DND-41 (cell line): ENCODE results near the gene LURAP1L.

Experiments
- ATAC-seq: fragments of 200-7000 bp; cut with Tn5 transposase; 3 replicates; pipeline ENCODE4 v1.9.1; 2021; ENCODE audit warnings: low read depth; ENCODE audit not compliant: insufficient read depth
- DNase-seq: peaks from one replicate; pipeline ENCODE4 v3.0.0-alpha.2; 2020
- H2AFZ ChIP-seq: 2 replicates; pipeline ENCODE4 v1.6.0; 2012; ENCODE audit warnings: low read depth, low read length
- H3K27ac ChIP-seq: 2 replicates; pipeline ENCODE4 v1.5.1; 2012; ENCODE audit warnings: low read length, inconsistent platforms
- H3K27me3 ChIP-seq: fragments of 200-600 bp; sonication (generic); 2 replicates; pipeline ENCODE4 v1.6.0; 2012; ENCODE audit warnings: low read length, mild to moderate bottlenecking, inconsistent platforms; ENCODE audit not compliant: insufficient read depth, poor library complexity
- H3K36me3 ChIP-seq: 2 replicates; pipeline ENCODE4 v1.5.1; 2012; ENCODE audit warnings: low read length, inconsistent platforms; ENCODE audit not compliant: insufficient read depth
- H3K4me1 ChIP-seq: 2 replicates; pipeline ENCODE4 v1.5.1; 2012; ENCODE audit warnings: mild to moderate bottlenecking, low read length; ENCODE audit not compliant: insufficient read depth
- H3K4me2 ChIP-seq: 2 replicates; pipeline ENCODE4 v1.6.0; 2012; ENCODE audit warnings: mild to moderate bottlenecking, moderate library complexity, low read length, inconsistent platforms; ENCODE audit not compliant: insufficient read depth
- H3K4me3 ChIP-seq, 2 experiments: fragments of 200-600 bp in 1 of 2; shearing (Covaris generic) in 1 of 2; 2 replicates each; pipeline ENCODE4 v1.5.1; 2012 to 2016; ENCODE audit warnings: inconsistent platforms in 2 of 2, low read length in 2 of 2, mild to moderate bottlenecking in 2 of 2, low read depth in 1 of 2, moderate library complexity in 1 of 2
- H3K79me2 ChIP-seq: 2 replicates; pipeline ENCODE4 v1.6.0; 2012; ENCODE audit warnings: low read length, inconsistent platforms; ENCODE audit not compliant: insufficient read depth
- H3K9ac ChIP-seq: 2 replicates; pipeline ENCODE4 v1.6.0; 2012; ENCODE audit warnings: low read depth, mild to moderate bottlenecking, inconsistent platforms, low read length, moderate library complexity
- H3K9me3 ChIP-seq: 2 replicates; pipeline ENCODE4 v1.5.1; 2012; ENCODE audit warnings: low read length, moderate library complexity, mild to moderate bottlenecking, inconsistent platforms; ENCODE audit not compliant: insufficient read depth, severe bottlenecking
- H4K20me1 ChIP-seq: 2 replicates; pipeline ENCODE4 v1.6.0; 2012; ENCODE audit warnings: low read length; ENCODE audit not compliant: insufficient read depth
- CTCF ChIP-seq: IDR thresholded peaks from 2 replicates; pipeline ENCODE4 v1.5.1; 2012; ENCODE audit warnings: borderline replicate concordance, low read length, moderate library complexity, mild to moderate bottlenecking; ENCODE audit not compliant: poor library complexity, severe bottlenecking; ENCODE audit errors: extremely low read depth
- EZH2 ChIP-seq: IDR thresholded peaks from 3 replicates; pipeline ENCODE4 v1.6.1; 2012; ENCODE audit warnings: borderline replicate concordance, low read depth, mild to moderate bottlenecking, moderate library complexity, low read length, inconsistent platforms; ENCODE audit not compliant: severe bottlenecking

Gene LURAP1L

GRCh38 chr9:12785941-12786340, 11.1 kb downstream of the LURAP1L start:
- no peaks in the 10 kb centered on the region for H4K20me1 ChIP-seq
- H3K79me2 ChIP-seq: no peaks in the 10 kb centered on the region
- H3K27ac ChIP-seq: no peak overlapping the region
- ATAC-seq: no peak
- no peak overlapping the region for H3K4me2 ChIP-seq
- H3K27me3 ChIP-seq: no peaks in the 10 kb centered on the region
- TF ChIP-seq EZH2 (no peak), CTCF (no peak)
- no peak for DNase-seq
- no peaks in the 10 kb centered on the region for H3K9me3 ChIP-seq
- no peak overlapping the region for H3K4me3 ChIP-seq
- no peak overlapping the region for H3K9ac ChIP-seq
- H3K4me1 ChIP-seq: no peaks in the 10 kb centered on the region
- no peak overlapping the region for H2AFZ ChIP-seq
- no peaks in the 10 kb centered on the region for H3K36me3 ChIP-seq

GRCh38 chr9:12790001-12790400, 15.2 kb downstream of the LURAP1L start:
- H3K9ac ChIP-seq: no peak overlapping the region
- ATAC-seq (no peak), DNase-seq (no peak)
- H3K9me3 ChIP-seq: no peaks in the 10 kb centered on the region
- no peaks in the 10 kb centered on the region for H3K4me1 ChIP-seq
- H4K20me1 ChIP-seq: no peaks in the 10 kb centered on the region
- H2AFZ ChIP-seq: no peak overlapping the region
- no peaks in the 10 kb centered on the region for H3K27me3 ChIP-seq
- no peaks in the 10 kb centered on the region for H3K79me2 ChIP-seq
- H3K27ac ChIP-seq: no peak overlapping the region
- no peak overlapping the region for H3K4me2 ChIP-seq
- no peak overlapping the region for H3K4me3 ChIP-seq
- H3K36me3 ChIP-seq: no peaks in the 10 kb centered on the region
- no peak for TF ChIP-seq CTCF
- TF ChIP-seq EZH2: no peak

- no peaks in the 10 kb centered on the region for H3K36me3 ChIP-seq
- DNase-seq (no peak), ATAC-seq (no peak)
- no peaks in the 10 kb centered on the region for H3K4me1 ChIP-seq
- H3K9me3 ChIP-seq: no peaks in the 10 kb centered on the region
- no peak overlapping the region for H3K4me3 ChIP-seq
- no peaks in the 10 kb centered on the region for H3K79me2 ChIP-seq
- H2AFZ ChIP-seq: no peak overlapping the region
- H3K9ac ChIP-seq: no peak overlapping the region
- no peaks in the 10 kb centered on the region for H4K20me1 ChIP-seq
- H3K4me2 ChIP-seq: no peak overlapping the region
- TF ChIP-seq EZH2 (no peak), CTCF (no peak)
- no peaks in the 10 kb centered on the region for H3K27me3 ChIP-seq
- H3K27ac ChIP-seq: no peak overlapping the region
These were observed 16.1 kb downstream of the LURAP1L start for GRCh38 chr9:12790883-12791282.
